GM06990 (cell line): ENCODE data around the gene SSTR1.

Experiments
- DNase-seq: peaks from one replicate; pipeline ENCODE4 v3.0.0-alpha.2; 2011; ENCODE audit not compliant: insufficient read length; ENCODE audit errors: extremely low read depth
- H3K27me3 ChIP-seq: replicated peaks from 2 replicates; pipeline ENCODE4 v1.6.0; 2011; ENCODE audit warnings: low read length; ENCODE audit not compliant: control insufficient read depth, insufficient read depth
- H3K36me3 ChIP-seq: 2 replicates; pipeline ENCODE4 v1.5.1; 2011; ENCODE audit warnings: low read length; ENCODE audit not compliant: control insufficient read depth, insufficient read depth
- H3K4me3 ChIP-seq: replicated peaks from 2 replicates; pipeline ENCODE4 v1.5.1; 2011; ENCODE audit warnings: low read depth, mild to moderate bottlenecking, control low read depth, low read length
- CTCF ChIP-seq: IDR thresholded peaks from 2 replicates; pipeline ENCODE4 v1.5.1; 2011; ENCODE audit warnings: low read length, control low read depth, mild to moderate bottlenecking, inconsistent platforms; ENCODE audit not compliant: insufficient read depth, poor library complexity, severe bottlenecking

Gene SSTR1, protein sequence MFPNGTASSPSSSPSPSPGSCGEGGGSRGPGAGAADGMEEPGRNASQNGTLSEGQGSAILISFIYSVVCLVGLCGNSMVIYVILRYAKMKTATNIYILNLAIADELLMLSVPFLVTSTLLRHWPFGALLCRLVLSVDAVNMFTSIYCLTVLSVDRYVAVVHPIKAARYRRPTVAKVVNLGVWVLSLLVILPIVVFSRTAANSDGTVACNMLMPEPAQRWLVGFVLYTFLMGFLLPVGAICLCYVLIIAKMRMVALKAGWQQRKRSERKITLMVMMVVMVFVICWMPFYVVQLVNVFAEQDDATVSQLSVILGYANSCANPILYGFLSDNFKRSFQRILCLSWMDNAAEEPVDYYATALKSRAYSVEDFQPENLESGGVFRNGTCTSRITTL

DNA sequence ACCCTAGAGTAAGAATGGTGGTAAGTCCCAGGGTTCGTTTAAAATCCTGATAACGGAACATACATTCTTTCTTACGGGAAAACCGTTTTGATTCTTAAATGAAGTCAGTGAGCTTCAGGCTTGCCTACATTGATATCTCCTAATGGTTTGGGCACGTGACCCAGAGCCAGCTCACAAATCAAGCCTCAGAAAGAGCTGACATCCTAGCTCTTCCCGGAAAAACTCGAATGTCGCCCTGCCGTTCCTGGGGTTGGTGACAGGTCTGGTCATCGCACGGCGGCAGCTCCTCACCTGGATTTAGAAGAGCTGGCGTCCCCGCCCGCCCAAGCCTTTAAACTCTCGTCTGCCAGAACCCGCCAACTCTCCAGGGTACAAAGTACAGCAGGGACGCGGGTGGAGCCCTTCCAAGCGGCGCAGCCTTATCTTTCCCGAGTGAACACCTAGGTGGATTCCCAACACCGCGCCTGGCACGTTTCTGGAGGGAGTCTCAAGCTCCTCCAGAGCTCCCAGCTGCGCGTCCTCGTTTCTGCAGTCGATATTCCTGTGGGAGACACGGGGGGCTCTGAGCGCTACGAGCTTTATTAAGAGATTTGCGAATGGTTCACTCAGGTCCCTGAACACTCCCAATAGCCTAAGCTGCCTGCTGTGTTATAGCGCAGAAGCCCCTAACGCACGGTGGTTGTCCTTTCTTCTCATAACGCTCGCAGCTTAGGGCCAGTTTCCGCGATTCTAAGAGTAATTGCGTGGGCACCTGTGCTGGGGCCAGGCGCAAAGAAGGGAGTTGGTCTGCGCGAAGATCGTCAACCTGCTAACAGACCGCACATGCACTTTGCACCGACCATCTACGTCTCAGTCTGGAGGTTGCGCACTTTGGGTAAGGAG lies at the start of gene SSTR1:
TSS of gene SSTR1 (plus strand) at position 169 of the 882 bp plus-strand sequence. CDS start 1,486 bp downstream, outside the sequence.
- no peaks in the 10 kb centered on the region for H3K27me3 ChIP-seq
- H3K36me3 ChIP-seq, result no peaks in the 10 kb centered on the region
- DNase-seq, result no peak
- H3K4me3 ChIP-seq, result no peak within 1 kb of the TSS
- TF ChIP-seq CTCF, result no peak

GRCh38 chr14:38158468-38158867 lies 49.2 kb upstream of the SSTR1 start:
- no peak for DNase-seq
- TF ChIP-seq CTCF, result no peak
- H3K27me3 ChIP-seq, result no peaks in the 10 kb centered on the region
- no peak overlapping the region for H3K4me3 ChIP-seq
- H3K36me3 ChIP-seq, result no peaks in the 10 kb centered on the region

GRCh38 chr14:38168416-38168815 lies 39.3 kb upstream of the SSTR1 start:
- Histone ChIP-seq H3K4me3 (no peak overlapping the region), H3K27me3 (no peaks in the 10 kb centered on the region), H3K36me3 (no peaks in the 10 kb centered on the region)
- no peak for DNase-seq
- TF ChIP-seq CTCF, result no peak

GRCh38 chr14:38171197-38171596 lies 36.5 kb upstream of the SSTR1 start:
- Histone ChIP-seq H3K36me3 (no peaks in the 10 kb centered on the region), H3K27me3 (no peaks in the 10 kb centered on the region), H3K4me3 (no peak overlapping the region)
- DNase-seq, result no peak
- no peak for TF ChIP-seq CTCF

DNA sequence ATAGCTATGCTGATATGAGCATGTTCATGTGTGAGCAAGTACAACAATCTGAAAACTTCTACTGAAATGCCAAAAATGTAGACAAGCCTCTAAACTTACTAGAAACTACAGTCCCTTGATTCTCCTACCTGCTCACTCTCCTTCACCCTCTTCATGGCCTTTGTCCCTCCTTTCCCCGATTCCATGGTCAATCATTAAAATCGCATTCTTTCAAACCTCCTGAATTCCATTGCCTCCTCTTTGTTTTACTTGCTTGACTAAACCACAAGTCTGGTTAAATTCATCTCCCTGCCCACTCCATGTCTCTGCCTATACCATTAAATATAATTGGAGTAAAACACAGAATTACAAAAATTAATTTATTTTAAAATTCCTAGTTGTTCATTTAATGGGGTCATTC lies 33.0 kb upstream of the SSTR1 start:
- Histone ChIP-seq H3K36me3 (no peaks in the 10 kb centered on the region), H3K4me3 (no peak overlapping the region), H3K27me3 (no peaks in the 10 kb centered on the region)
- no peak for TF ChIP-seq CTCF
- no peak for DNase-seq
